HG02642 (cell line): ENCODE measurements around the gene RPP14.
"Not testable (repeated sequence)": the region's sequence is repeated elsewhere in the genome, so short reads cannot be mapped to it uniquely, and the experiment has no call there.

Source experiments
- ATAC-seq: cut with Tn5 transposase; IDR thresholded peaks from one replicate; pipeline ENCODE4 v1.9.1; 2021; ENCODE audit warnings: mild to moderate bottlenecking; ENCODE audit not compliant: unreplicated experiment, poor library complexity

RPP14 gene

GRCh38 chr3:58290446-58290845 lies 15.6 kb upstream of the RPP14 start:
- not testable (repeated sequence) for ATAC-seq

DNA sequence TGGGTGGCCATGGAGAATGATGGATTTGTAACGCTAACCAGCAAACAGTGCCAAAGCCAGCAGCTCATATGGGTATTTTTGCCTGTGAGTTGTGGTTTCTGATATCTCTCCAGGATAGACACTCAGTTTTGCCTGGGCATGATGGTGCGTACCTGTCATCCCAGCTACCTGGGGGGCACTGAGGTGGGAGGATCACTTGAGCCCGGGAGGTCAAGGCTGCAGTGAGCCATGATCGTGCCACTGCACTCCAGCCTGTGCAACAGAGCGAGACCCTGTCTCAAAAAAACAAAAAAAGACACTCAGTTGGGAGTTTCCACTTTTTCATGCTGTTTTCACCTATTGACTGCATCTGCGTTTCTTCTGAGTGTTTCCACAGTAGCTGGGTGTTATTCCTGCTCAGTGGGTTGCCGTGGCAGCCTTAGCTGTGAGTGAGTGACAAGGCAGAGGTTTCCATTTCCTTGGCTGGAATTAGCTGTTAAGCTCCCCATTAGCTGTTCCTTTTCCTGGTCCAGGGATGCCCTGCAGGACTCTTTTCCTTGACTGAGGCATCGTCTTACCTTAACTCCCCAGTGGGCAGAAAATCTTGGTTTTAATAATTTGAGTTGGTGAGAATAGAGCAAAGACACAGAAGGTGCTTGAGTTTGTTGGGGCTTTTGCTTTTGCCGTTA lies 14.2 kb upstream of the RPP14 start:
- ATAC-seq: no peak

DNA sequence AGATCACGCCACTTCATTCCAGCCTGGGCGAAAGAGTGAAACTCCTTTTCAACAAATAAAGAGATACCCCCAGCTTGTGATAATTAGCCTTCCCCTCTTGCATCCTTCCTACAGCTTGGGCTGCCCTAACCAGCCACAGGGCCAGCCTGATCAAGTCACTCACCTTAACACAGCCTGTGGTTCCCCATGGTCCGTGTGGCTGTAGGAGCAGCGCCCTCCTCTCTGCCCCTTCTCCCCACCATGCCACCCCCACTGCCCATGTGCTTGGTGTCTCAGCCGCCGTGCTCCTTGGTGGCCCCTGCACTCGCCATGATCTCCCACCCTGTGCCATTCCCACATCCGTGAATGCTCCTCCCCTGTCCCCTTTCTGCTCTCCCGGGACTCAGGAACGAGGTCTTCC lies 13.2 kb upstream of the RPP14 start:
- ATAC-seq: no peak

DNA sequence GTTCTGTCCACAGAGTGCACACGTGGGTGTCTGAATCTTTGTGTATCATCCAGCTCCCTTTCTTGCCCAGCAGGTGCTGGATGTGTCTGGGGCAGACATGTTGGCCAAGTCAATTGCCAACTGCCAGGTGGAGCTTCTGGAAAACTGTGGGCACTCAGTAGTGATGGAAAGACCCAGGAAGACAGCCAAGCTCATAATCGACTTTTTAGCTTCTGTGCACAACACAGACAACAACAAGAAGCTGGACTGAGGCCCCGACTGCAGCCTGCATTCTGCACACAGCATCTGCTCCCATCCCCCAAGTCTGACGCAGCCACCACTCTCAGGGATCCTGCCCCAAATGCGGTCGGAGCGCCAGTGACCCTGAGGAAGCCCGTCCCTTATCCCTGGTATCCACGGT lies 12.5 kb upstream of the RPP14 start:
- no peak for ATAC-seq

DNA sequence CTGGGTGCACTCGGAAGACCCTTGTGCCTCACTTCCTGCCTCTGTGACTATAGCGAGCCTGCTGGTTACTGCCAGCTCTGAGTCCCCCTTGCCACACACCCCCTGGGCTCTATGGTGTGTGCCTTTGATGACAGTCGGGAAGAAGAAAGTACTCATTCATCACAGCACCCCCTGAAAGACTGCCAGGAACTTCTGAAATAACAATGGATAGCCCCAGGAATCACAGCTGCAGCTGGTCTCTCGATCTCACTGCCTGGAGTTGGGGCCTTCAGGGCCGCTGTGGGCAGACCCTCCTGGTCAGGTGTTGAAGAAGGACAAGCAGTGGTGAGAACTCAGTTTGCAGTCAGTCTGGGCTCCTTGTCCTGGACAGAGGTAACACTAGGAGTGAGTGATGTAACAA lies 9.8 kb upstream of the RPP14 start:
- no peak for ATAC-seq

GRCh38 chr3:58296843-58297242 lies 9.2 kb upstream of the RPP14 start:
- ATAC-seq: no peak

DNA sequence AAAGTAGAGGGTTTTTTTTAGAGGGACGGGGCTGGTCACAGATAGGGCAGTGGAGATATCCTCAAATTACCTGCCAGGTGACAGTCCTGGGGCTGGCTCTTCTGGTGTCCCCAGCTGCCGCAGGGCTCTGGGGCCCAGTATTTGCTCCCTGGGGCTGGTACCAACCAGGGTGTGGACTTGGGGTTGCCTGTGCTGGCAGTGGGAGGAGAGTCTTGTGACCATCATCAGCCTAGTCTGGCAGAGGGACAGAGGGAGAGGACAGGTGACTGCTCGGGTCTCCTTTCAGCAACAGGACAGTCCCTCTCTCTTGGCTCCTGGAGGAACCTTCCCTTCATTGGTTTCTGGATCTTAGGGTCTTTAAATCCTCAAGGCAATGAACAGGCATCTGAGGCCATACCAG lies 7.9 kb upstream of the RPP14 start:
- no peak for ATAC-seq

- no peak for ATAC-seq
Measured at GRCh38 chr3:58299075-58299474, 7.0 kb upstream of the RPP14 start.

DNA sequence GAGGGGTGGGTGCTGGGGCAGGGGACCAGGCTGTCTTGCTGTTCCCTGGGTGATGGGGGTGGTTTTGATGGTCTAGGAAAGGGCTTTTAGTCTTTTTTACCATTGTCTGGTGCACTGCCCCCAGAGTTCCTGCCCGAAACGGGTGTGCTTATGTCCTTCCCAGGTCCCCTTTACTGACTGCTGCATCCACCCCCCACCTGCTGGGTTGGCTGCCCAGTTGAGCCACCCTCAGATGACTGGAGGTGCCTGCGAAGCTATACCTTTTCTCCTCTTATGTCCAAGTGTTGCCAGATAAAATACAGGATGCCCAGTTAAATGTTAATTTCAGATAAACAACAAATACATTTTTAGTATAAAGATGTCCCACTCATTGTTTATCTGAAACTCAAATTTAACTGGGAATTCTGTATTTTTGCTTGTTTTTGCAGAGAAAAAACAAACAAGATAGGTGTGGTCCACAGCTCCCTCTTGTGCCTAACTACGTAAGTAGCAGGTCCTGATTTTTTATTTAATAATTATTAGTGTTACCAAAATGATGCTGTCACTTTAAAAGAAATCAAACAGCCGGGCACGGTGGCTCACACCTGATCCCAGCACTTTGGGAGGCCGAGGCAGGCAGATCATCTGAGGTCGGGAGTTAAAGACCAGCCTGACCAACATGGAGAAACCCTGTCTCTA lies 6.1 kb upstream of the RPP14 start:
- ATAC-seq: no peak

- ATAC-seq: no peak
Measured at GRCh38 chr3:58307639-58308215, 1.7 kb downstream of the RPP14 start.

GRCh38 chr3:58308728-58309127 lies 2.7 kb downstream of the RPP14 start:
- ATAC-seq: no peak

DNA sequence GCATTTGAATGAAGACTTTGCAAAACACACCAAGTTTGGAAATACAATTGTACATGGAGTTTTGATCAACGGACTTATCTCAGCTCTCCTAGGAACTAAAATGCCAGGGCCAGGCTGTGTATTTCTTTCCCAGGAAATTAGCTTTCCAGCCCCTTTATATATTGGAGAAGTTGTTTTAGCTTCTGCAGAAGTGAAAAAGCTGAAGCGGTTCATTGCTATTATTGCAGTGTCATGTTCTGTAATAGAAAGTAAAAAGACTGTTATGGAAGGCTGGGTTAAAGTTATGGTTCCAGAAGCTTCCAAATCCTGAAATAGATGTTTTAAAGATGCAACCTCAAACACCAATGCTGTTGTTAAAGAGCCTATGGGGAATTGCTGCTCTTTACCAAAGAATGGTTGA lies 11.8 kb downstream of the RPP14 start:
- no peak for ATAC-seq

- ATAC-seq: no peak
Measured at GRCh38 chr3:58321791-58322190, 15.7 kb downstream of the RPP14 start.

DNA sequence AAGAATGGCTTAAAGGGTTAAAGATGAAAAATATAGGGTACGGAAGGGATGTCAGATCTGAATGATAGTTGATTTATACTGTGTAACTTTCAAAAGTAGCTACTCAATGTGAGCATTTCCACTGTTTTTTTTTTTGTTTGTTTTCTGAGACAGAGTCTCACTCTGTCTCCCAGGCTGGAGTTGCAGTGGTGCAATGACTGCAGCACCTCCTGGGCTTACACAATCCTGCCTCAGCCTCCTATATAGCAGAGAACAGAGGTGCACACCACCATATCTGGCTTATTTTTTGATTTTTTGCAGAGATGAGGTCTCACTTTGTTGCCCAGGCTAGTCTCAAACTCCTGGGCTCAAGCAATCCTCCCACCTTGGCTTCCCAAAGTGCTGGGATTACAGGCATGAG lies 16.7 kb downstream of the RPP14 start:
- no peak for ATAC-seq

GRCh38 chr3:58323529-58324390 lies 17.7 kb downstream of the RPP14 start:
- no peak for ATAC-seq

DNA sequence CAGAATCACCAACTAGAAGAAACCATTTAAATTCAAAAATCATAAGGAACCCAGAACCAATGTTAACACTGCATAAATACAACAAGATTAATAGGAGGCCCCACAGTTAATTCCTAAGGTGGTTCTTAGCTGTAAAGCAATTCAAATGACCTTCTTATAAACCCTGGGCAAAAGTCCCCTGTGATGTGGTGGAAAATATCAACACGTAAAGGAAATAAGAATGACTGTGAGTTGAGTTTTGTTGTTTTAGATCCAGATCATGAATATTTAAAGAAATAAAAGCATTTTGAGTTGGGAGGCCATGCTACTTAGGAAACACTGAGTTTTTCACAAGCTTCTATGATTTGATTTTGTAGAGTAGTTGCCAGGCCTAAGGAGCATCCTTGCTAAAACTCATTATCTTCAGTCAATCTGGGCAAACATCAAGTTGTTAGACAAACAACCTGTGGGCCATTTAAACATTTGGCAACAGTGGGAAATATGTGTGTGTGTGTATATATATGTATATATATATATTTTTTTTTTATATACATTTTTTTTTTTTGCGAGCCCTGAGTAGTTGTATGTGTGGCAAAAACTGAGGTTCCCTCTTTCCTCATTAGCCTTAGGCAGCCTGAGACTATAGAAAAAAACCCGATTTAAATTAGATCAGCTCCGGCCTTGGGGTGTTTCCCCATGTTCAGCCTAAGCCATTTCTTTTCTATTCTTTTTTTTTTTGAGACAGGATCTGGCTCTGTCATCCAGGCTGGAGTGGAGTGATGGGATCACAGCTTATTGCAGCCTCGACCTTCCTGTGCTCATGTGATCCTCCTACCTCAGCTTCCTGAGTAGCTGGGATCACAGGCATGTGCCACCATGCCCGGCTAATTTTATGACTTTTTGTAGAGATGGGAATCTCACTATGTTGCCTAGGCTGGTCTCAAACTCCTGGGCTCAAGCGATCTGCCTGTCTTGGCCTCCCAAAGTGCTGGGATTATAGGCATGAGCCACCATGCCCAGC lies 18.6 kb downstream of the RPP14 start:
- no peak for ATAC-seq

- no peak for ATAC-seq
Measured at GRCh38 chr3:58325525-58325992, 19.5 kb downstream of the RPP14 start.

DNA sequence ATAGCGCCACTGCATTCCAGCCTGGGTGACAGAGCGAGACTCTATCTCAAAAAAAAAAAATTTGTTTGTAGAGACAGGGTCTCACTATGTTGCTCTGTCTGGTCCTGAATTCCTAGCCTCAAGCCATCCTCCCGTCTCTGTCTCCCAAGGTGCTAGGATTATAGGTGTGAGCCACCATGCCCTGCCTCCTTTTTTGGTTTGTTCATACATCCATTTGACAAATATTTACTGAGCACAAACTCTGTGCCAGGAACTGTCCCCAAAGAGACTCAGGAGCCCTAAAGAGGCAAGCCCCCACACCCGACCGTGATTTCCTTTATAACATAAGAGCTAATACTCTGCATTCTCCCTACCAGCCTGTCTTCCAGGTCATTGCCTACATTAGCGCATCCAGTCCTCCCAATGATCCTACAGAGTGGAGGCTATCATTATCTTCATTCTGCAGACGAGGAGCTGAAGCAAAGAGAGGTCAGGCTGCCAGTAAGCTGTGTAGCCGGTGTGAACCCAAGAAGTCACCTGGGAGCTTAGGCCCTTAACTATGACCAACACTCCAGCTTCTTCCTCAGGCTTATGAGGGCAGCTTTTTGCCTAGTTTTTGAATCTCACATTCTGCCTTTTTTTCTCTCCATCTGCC lies 20.3 kb downstream of the RPP14 start:
- ATAC-seq: no peak
